Measurements from ENCODE around the gene RPS29. TPM values are rescaled to one million over a fixed set of nuclear protein-coding genes. Genes with fewer than 3 reads are reported as not detected.

Gene RPS29
- total and polyA plus RNA-seq, 2 of the 13 experiments (the other 11 are each of a cell fraction or from before 2014, with no cell fraction given): 4,303 to 8,215 TPM

DNA sequence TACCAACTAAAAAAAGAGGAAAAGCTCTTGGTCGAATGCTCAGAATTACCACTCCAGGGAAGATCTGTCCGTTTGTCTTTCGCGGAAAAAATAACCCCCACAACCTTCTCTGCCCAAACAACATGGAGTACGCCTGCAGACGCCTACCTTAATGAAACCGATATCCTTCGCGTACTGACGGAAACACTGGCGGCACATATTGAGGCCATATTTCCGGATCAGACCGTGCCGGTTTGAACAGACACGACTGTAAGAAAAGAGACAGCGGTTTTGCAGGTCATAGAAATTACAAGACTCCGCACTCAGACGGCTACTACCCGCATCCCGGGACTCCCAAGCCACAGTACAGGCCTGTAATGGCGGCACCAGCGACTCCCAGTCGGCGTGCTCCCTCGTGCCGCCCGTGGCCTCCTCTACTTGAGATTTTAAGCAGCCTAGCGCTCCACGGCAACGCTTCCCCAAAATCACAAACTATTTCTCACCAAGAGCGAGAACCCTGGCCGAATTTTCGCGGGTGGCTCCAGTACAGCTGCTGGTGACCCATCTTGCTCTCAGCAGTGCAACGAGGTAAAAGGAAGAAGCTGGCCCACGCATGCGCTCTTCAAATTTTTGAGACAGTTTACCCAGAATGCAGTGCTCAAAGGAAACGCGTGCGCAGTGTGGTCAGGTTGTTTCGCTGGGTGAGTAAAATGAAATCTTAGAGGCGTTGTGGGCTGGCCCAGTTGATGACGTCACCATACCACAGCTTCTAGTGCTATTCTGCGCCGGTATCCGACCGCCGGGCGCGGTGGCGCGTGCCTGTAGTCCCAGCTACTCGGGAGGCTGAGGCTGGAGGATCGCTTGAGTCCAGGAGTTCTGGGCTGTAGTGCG is at the start of gene RPS29 (continued):
- TF ChIP-seq, protein P1, sequence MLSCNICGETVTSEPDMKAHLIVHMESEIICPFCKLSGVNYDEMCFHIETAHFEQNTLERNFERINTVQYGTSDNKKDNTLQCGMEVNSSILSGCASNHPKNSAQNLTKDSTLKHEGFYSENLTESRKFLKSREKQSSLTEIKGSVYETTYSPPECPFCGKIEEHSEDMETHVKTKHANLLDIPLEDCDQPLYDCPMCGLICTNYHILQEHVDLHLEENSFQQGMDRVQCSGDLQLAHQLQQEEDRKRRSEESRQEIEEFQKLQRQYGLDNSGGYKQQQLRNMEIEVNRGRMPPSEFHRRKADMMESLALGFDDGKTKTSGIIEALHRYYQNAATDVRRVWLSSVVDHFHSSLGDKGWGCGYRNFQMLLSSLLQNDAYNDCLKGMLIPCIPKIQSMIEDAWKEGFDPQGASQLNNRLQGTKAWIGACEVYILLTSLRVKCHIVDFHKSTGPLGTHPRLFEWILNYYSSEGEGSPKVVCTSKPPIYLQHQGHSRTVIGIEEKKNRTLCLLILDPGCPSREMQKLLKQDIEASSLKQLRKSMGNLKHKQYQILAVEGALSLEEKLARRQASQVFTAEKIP (CRISPR knock-in tag; IDR thresholded peaks at IDR 0.05; ENCODE audit: borderline replicate concordance): no peak
- TF ChIP-seq HMG20A (CRISPR knock-in tag; IDR thresholded peaks at IDR 0.05; ENCODE audit: borderline replicate concordance): no peak
- TF ChIP-seq SMARCE1 (IDR thresholded peaks at IDR 0.05; ENCODE audit: borderline replicate concordance): no peak
- peak; percentile 24 for TF ChIP-seq ZEB1 (IDR thresholded peaks at IDR 0.05; ENCODE audit: insufficient replicate concordance, low read depth)
- TF ChIP-seq IRX3 (CRISPR knock-in tag; IDR thresholded peaks at IDR 0.05; ENCODE audit: borderline replicate concordance, low read depth): no peak
- TF ChIP-seq, protein P2, sequence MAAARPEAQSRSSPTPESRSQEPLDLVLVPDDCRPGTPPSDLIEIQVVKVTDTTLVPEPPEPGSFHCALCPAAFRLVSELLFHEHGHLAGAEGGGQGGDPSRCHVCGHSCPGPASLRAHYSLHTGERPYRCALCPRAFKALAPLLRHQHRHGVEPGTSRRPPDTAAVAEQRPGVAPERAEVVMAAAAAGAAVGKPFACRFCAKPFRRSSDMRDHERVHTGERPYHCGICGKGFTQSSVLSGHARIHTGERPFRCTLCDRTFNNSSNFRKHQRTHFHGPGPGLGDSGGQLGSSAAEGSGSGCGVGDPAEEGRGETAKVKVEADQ (CRISPR knock-in tag; IDR thresholded peaks at IDR 0.05; ENCODE audit: borderline replicate concordance): no peak
- peak; percentile 32; the same call in 1 of the 2 replicates for TF ChIP-seq ZSCAN21 (CRISPR knock-in tag; IDR thresholded peaks at IDR 0.05; ENCODE audit: borderline replicate concordance)
- TF ChIP-seq, protein P3, sequence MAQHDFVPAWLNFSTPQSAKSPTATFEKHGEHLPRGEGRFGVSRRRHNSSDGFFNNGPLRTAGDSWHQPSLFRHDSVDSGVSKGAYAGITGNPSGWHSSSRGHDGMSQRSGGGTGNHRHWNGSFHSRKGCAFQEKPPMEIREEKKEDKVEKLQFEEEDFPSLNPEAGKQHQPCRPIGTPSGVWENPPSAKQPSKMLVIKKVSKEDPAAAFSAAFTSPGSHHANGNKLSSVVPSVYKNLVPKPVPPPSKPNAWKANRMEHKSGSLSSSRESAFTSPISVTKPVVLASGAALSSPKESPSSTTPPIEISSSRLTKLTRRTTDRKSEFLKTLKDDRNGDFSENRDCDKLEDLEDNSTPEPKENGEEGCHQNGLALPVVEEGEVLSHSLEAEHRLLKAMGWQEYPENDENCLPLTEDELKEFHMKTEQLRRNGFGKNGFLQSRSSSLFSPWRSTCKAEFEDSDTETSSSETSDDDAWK (CRISPR knock-in tag; IDR thresholded peaks at IDR 0.05): no peak
- TF ChIP-seq ZSCAN9 (CRISPR knock-in tag; IDR thresholded peaks at IDR 0.05; ENCODE audit: borderline replicate concordance): no peak
- no peak for TF ChIP-seq PITX1 (CRISPR knock-in tag; IDR thresholded peaks at IDR 0.05)
- no peak for TF ChIP-seq ZNF775 (CRISPR knock-in tag; IDR thresholded peaks at IDR 0.05; ENCODE audit: borderline replicate concordance)
- peak; percentile 67 for TF ChIP-seq ZNF333 (CRISPR knock-in tag; IDR thresholded peaks at IDR 0.05; ENCODE audit: borderline replicate concordance)
- peak; percentile 74; the same call in 1 of the 2 replicates for TF ChIP-seq ZNF556 (CRISPR knock-in tag; IDR thresholded peaks at IDR 0.05; ENCODE audit: borderline replicate concordance)
